H9 (cell line): ENCODE results near the gene HIPK2. TPM values are rescaled to one million over a fixed set of nuclear protein-coding genes. Genes with fewer than 3 reads are reported as not detected.

Experiments
- DNase-seq: peaks from one replicate; pipeline ENCODE4 v3.0.0-alpha.2; 2017
- H2AFZ ChIP-seq: one replicate; pipeline ENCODE4 v1.6.1; 2013; ENCODE audit warnings: mild to moderate bottlenecking, low read length, control low read depth, moderate library complexity
- H2AK5ac ChIP-seq: 2 replicates; pipeline ENCODE4 v1.6.1; 2013; ENCODE audit warnings: low read length, control low read depth, mixed read lengths; ENCODE audit not compliant: insufficient read length
- H2BK120ac ChIP-seq: one replicate; pipeline ENCODE4 v1.6.1; 2013; ENCODE audit warnings: low read depth, mild to moderate bottlenecking, low read length, control low read depth, inconsistent platforms; ENCODE audit not compliant: poor library complexity, severe bottlenecking
- H2BK12ac ChIP-seq: 2 replicates; pipeline ENCODE4 v1.6.1; 2013; ENCODE audit warnings: low read length, control low read depth, mixed read lengths, low read depth; ENCODE audit not compliant: insufficient read length
- H2BK15ac ChIP-seq: 2 replicates; pipeline ENCODE4 v1.6.1; 2013; ENCODE audit warnings: low read depth, low read length, control low read depth
- H2BK20ac ChIP-seq: one replicate; pipeline ENCODE4 v1.6.1; 2013; ENCODE audit warnings: low read depth, mild to moderate bottlenecking, low read length, control low read depth, inconsistent platforms; ENCODE audit not compliant: poor library complexity, severe bottlenecking
- H2BK5ac ChIP-seq: 2 replicates; pipeline ENCODE4 v1.6.1; 2013; ENCODE audit warnings: low read length, control low read depth, mixed read lengths; ENCODE audit not compliant: insufficient read length
- H3K14ac ChIP-seq: 2 replicates; pipeline ENCODE4 v1.6.1; 2013; ENCODE audit warnings: low read length, control low read depth; ENCODE audit not compliant: insufficient read depth
- H3K18ac ChIP-seq: 2 replicates; pipeline ENCODE4 v1.6.1; 2013; ENCODE audit warnings: low read depth, mild to moderate bottlenecking, mixed read lengths, low read length, control low read depth; ENCODE audit not compliant: insufficient read length
- H3K23ac ChIP-seq: 2 replicates; pipeline ENCODE4 v1.6.1; 2013; ENCODE audit warnings: low read length, control low read depth, mixed read lengths, low read depth; ENCODE audit not compliant: insufficient read length
- H3K23me2 ChIP-seq: 2 replicates; pipeline ENCODE4 v1.6.1; 2013; ENCODE audit warnings: low read depth, mild to moderate bottlenecking, mixed read lengths, low read length, control low read depth; ENCODE audit not compliant: insufficient read length, poor library complexity, severe bottlenecking
- H3K27ac ChIP-seq: 2 replicates; pipeline ENCODE4 v1.5.1; 2013; ENCODE audit warnings: low read length, control low read depth, mixed read lengths, low read depth; ENCODE audit not compliant: insufficient read length
- H3K27me3 ChIP-seq: 2 replicates; pipeline ENCODE4 v1.6.1; 2013; ENCODE audit warnings: low read length, control low read depth, inconsistent platforms; ENCODE audit not compliant: insufficient read depth
- H3K4ac ChIP-seq: 2 replicates; pipeline ENCODE4 v1.6.1; 2013; ENCODE audit warnings: low read depth, mild to moderate bottlenecking, control low read depth, inconsistent platforms, low read length, moderate library complexity
- H3K4me1 ChIP-seq: 2 replicates; pipeline ENCODE4 v1.6.1; 2013; ENCODE audit warnings: low read length, control low read depth, inconsistent platforms; ENCODE audit not compliant: insufficient read depth
- H3K4me2 ChIP-seq: 2 replicates; pipeline ENCODE4 v1.6.1; 2013; ENCODE audit warnings: low read length, control low read depth, mixed read lengths; ENCODE audit not compliant: insufficient read length, insufficient read depth
- H3K56ac ChIP-seq: 2 replicates; pipeline ENCODE4 v1.6.1; 2013; ENCODE audit warnings: low read depth, mild to moderate bottlenecking, mixed read lengths, low read length, control low read depth; ENCODE audit not compliant: insufficient read length
- H3K79me1 ChIP-seq: 2 replicates; pipeline ENCODE4 v1.6.1; 2013; ENCODE audit warnings: low read depth, mild to moderate bottlenecking, moderate library complexity, low read length, control low read depth, inconsistent platforms; ENCODE audit not compliant: insufficient read depth, poor library complexity, severe bottlenecking
- H3K79me2 ChIP-seq: 2 replicates; pipeline ENCODE4 v1.6.1; 2013; ENCODE audit warnings: low read length, control low read depth, inconsistent platforms; ENCODE audit not compliant: insufficient read depth
- H3K9ac ChIP-seq: 2 replicates; pipeline ENCODE4 v1.6.1; 2013; ENCODE audit warnings: low read length, control low read depth, mixed read lengths; ENCODE audit not compliant: insufficient read length; ENCODE audit errors: extremely low read depth
- H3K9me3 ChIP-seq: one replicate; pipeline ENCODE4 v1.6.1; 2013; ENCODE audit warnings: low read depth, low read length, inconsistent platforms; ENCODE audit not compliant: control insufficient read depth
- H3T11ph ChIP-seq: one replicate; pipeline ENCODE4 v1.6.1; 2013; ENCODE audit warnings: mild to moderate bottlenecking, low read length, control low read depth, inconsistent platforms
- H4K20me1 ChIP-seq: one replicate; pipeline ENCODE4 v1.6.1; 2013; ENCODE audit not compliant: control insufficient read depth, insufficient read length, insufficient read depth
- H4K5ac ChIP-seq: 2 replicates; pipeline ENCODE4 v1.6.1; 2013; ENCODE audit warnings: low read depth, mild to moderate bottlenecking, mixed read lengths, low read length, control low read depth; ENCODE audit not compliant: insufficient read length
- H4K8ac ChIP-seq: replicated peaks from 2 replicates; pipeline ENCODE4 v1.6.1; 2013; ENCODE audit warnings: low read length, control low read depth, mixed read lengths, low read depth; ENCODE audit not compliant: insufficient read length
- H4K91ac ChIP-seq: 2 replicates; pipeline ENCODE4 v1.6.1; 2013; ENCODE audit warnings: low read depth, mild to moderate bottlenecking, moderate library complexity, mixed read lengths, low read length, control low read depth; ENCODE audit not compliant: insufficient read length
- H3K27ac Mint-ChIP-seq, 3 experiments: 2 replicates in 2 of 3; 3 replicates in 1 of 3; pipeline ENCODE4 v1.8.0; 2020 to 2021; ENCODE audit warnings: mixed read lengths in 3 of 3, mild to moderate bottlenecking in 1 of 3, moderate library complexity in 1 of 3
- H3K27me3 Mint-ChIP-seq: 2 replicates; pipeline ENCODE4 v1.8.0; 2021; ENCODE audit warnings: low read depth, mild to moderate bottlenecking, moderate library complexity, mixed read lengths
- H3K36me3 Mint-ChIP-seq, 3 experiments: 2 replicates in 2 of 3; 3 replicates in 1 of 3; pipeline ENCODE4 v1.8.0; 2020 to 2021; ENCODE audit warnings: low read depth in 3 of 3, mixed read lengths in 3 of 3; ENCODE audit not compliant: insufficient read depth in 1 of 3
- H3K4me1 Mint-ChIP-seq, 2 experiments: 2 replicates each; pipeline ENCODE4 v1.8.0; 2020; ENCODE audit warnings: mixed read lengths in 2 of 2
- H3K4me3 Mint-ChIP-seq, 2 experiments: 2 replicates in 1 of 2; 3 replicates in 1 of 2; pipeline ENCODE4 v1.8.0; 2020 to 2021; ENCODE audit warnings: mild to moderate bottlenecking in 2 of 2, mixed read lengths in 2 of 2, moderate library complexity in 1 of 2
- H3K9me3 Mint-ChIP-seq, 2 experiments: 2 replicates in 1 of 2; 3 replicates in 1 of 2; pipeline ENCODE4 v1.8.0; 2020; ENCODE audit warnings: mild to moderate bottlenecking in 2 of 2, mixed read lengths in 2 of 2, moderate library complexity in 1 of 2
- WGBS: extraction: QIAGEN DNeasy Blood & Tissue Kit; methylation state at CpG from one replicate; pipeline ENCODE4 v1.1.7; 2013; ENCODE audit warnings: missing lambda C conversion rate, low lambda C conversion rate, mixed read lengths; ENCODE audit not compliant: insufficient read length; ENCODE audit errors: extremely low coverage; 5-methylcytosine and 5-hydroxymethylcytosine counted together
- total RNA-seq: library from RNA; stranded (reverse); gene quantifications from 2 replicates; pipeline ENCODE4 v1.2.1, GENCODE V29; 2021
- TF ChIP-seq, protein P1 (sequence below): fragments of 200-600 bp; sonication (generic); conservative IDR thresholded peaks from 3 replicates; pipeline ENCODE4 v1.8.0; 2021; ENCODE audit warnings: antibody characterized with exemption, mild to moderate bottlenecking

Gene HIPK2
- total RNA-seq, 1 experiment from 2014 or later, result 21.9 TPM

DNA sequence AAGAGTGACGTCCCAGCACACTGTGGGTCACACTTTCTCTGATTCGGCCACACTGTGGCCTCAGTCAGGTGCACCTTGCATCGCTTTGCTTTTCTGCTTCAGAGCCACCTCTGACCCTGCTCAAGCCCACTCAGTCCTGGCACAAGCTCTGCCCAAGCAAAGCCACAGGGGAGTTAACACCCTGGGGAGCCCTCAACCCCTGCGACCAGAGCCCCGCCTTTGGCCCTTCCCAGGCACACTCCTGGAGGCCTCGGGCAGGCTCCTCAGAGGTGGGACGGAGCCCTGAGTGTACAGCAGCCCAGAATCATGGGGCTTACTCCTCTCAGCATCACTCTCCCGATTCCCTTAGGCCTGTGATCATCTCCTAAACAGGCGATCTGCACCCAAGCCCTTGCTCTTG is 71.0 kb downstream of the HIPK2 start:
- Histone ChIP-seq H3K79me1 (no peaks in the 10 kb centered on the region), H2BK5ac (no peak overlapping the region), H2AK5ac (no peak overlapping the region), H3K23me2 (no peaks in the 10 kb centered on the region), H3K79me2 (no peaks in the 10 kb centered on the region), H3K14ac (no peak overlapping the region), H2BK20ac (no peak overlapping the region), H3K27ac (no peak overlapping the region), H3K9me3 (no peaks in the 10 kb centered on the region), H3K4ac (no peak overlapping the region), H3K23ac (no peak overlapping the region), H2BK120ac (no peak overlapping the region), H4K91ac (no peak overlapping the region), H4K20me1 (no peaks in the 10 kb centered on the region), H3K56ac (no peak overlapping the region), H4K5ac (no peak overlapping the region), H2BK12ac (no peak overlapping the region), H3K9ac (no peak overlapping the region), H2AFZ (no peak overlapping the region), H3K4me2 (no peak overlapping the region), H2BK15ac (no peak overlapping the region), H3K27me3 (no peaks in the 10 kb centered on the region), H3T11ph (no peak overlapping the region), H3K4me1 (peaks cover under 1% of the 10 kb centered on the region; the same call in 1 of the 2 replicates), H3K18ac (no peak overlapping the region), H4K8ac (no peak overlapping the region)
- no peak for DNase-seq
- Mint-ChIP-seq H3K9me3 (no peaks in the 10 kb centered on the region), H3K4me3 (no peak overlapping the region), H3K4me1 (peaks cover 26 to 29% of the 10 kb centered on the region in 2 experiments), H3K27me3 (no peaks in the 10 kb centered on the region), H3K36me3 (peaks cover 0 to 4% (median 4%) of the 10 kb centered on the region in 3 experiments; a peak in 3 of 7 replicates), H3K27ac (peak overlapping the region in 2 of 3 experiments; percentile 50 to 70; a peak in 2 of 7 replicates)
- WGBS, result no CpG with 5 or more reads among the region's 9 CpGs
- TF ChIP-seq, protein P1, sequence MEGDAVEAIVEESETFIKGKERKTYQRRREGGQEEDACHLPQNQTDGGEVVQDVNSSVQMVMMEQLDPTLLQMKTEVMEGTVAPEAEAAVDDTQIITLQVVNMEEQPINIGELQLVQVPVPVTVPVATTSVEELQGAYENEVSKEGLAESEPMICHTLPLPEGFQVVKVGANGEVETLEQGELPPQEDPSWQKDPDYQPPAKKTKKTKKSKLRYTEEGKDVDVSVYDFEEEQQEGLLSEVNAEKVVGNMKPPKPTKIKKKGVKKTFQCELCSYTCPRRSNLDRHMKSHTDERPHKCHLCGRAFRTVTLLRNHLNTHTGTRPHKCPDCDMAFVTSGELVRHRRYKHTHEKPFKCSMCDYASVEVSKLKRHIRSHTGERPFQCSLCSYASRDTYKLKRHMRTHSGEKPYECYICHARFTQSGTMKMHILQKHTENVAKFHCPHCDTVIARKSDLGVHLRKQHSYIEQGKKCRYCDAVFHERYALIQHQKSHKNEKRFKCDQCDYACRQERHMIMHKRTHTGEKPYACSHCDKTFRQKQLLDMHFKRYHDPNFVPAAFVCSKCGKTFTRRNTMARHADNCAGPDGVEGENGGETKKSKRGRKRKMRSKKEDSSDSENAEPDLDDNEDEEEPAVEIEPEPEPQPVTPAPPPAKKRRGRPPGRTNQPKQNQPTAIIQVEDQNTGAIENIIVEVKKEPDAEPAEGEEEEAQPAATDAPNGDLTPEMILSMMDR, result no peak
